ENCODE data around the gene FNDC8. TPM values are rescaled to one million over a fixed set of nuclear protein-coding genes. Genes with fewer than 3 reads are reported as not detected.

The FNDC8 gene
- total and polyA plus RNA-seq, 2 of the 4 experiments (the other 2 are of a cell fraction), result not detected

- ChIA-PET CTCF (no interaction called here), POLR2A (ENCODE audit: unreplicated experiment) (no interaction called here)
- H3K18ac ChIP-seq (ENCODE audit: low read depth, low read length), result no peak overlapping the region
- peaks cover 3 to 7% of the 10 kb centered on the region in 2 experiments; a peak in 3 of 4 replicates for H3K79me1 ChIP-seq (ENCODE audit: low read depth in 1 of 2, low read length in 2 of 2)
- H3K4me1 ChIP-seq (ENCODE audit: control insufficient read depth, insufficient read depth, low read length), result no peaks in the 10 kb centered on the region
- no peak overlapping the region for H3K27ac ChIP-seq (ENCODE audit: insufficient read depth, low read length)
- no peak overlapping the region for H3K23ac ChIP-seq (ENCODE audit: low read depth, low read length)
- intact Hi-C loops (cut with micrococcal nuclease) (no loop called here), in situ Hi-C loops (cut with MboI; ENCODE audit: low sequenced_read_pairs) (loop anchor here (25.0 kb wide), 2 partner anchors 466 to 841 kb away; partner anchors contain the start of genes CCL2 and CCL7), dilution Hi-C loops (cut with HindIII; ENCODE audit: low sequenced_read_pairs, unreplicated experiment) (no loop called here)
- no peak overlapping the region for H2BK5ac ChIP-seq (ENCODE audit: low read depth, low read length, poor library complexity, severe bottlenecking)
- no peak for DNase-seq
- no CpG with 5 or more reads among the region's 5 CpGs for WGBS, 2 experiments (ENCODE audit: extremely low coverage in 2 of 2, insufficient read length in 1 of 2)
- no peak overlapping the region for H3K4me2 ChIP-seq (ENCODE audit: low read depth, low read length)
- H2AFZ ChIP-seq (replicated peaks; ENCODE audit: low read length, poor library complexity), result no peak overlapping the region
- no peak overlapping the region for H2AK5ac ChIP-seq (ENCODE audit: low read depth, low read length)
- ATAC-seq (ENCODE audit: low read depth), result no peak
- no peak overlapping the region for H3K14ac ChIP-seq (replicated peaks; ENCODE audit: low read depth, low read length)
- no peak overlapping the region for H3K4ac ChIP-seq (ENCODE audit: low read depth, low read length)
- H4K91ac ChIP-seq (ENCODE audit: insufficient read depth, low read depth, low read length), result no peak overlapping the region
- H2AK9ac ChIP-seq (replicated peaks; ENCODE audit: low read depth, low read length, poor library complexity), result peak overlapping the region; percentile 10
- H3K56ac ChIP-seq (ENCODE audit: extremely low read depth, insufficient read depth, low read length), result no peak overlapping the region
- no peak overlapping the region for H2BK120ac ChIP-seq (ENCODE audit: low read depth, low read length)
- H3K9me3 ChIP-seq (ENCODE audit: control insufficient read depth, insufficient read depth, low read length), result no peaks in the 10 kb centered on the region
- H4K8ac ChIP-seq (ENCODE audit: low read depth in 2 of 2, low read length in 2 of 2), result no peak overlapping the region
- TF ChIP-seq CEBPB (IDR thresholded peaks at IDR 0.05; ENCODE audit: low read depth, low read length) (no peak), ELK1 (IDR thresholded peaks at IDR 0.05; ENCODE audit: borderline replicate concordance, low read depth, low read length) (no peak), NFE2L2 (IDR thresholded peaks at IDR 0.05; ENCODE audit: low read depth, low read length) (no peak)
- no peak overlapping the region for H4K5ac ChIP-seq (ENCODE audit: low read depth, low read length)
- no TSS peak for BruUV-seq (replicated peaks)
- no peaks in the 10 kb centered on the region for H3K9me1 ChIP-seq (ENCODE audit: insufficient read depth, low read length)
- H3K36me3 ChIP-seq (ENCODE audit: control insufficient read depth, insufficient read depth, low read length), result peaks cover 46% of the 10 kb centered on the region
- H3K9ac ChIP-seq (ENCODE audit: low read depth, low read length), result no peak overlapping the region
- no peak overlapping the region for H2BK15ac ChIP-seq (ENCODE audit: low read depth, low read length)
- H2BK20ac ChIP-seq (ENCODE audit: low read depth, low read length), result no peak overlapping the region
- no peaks in the 10 kb centered on the region for H3K27me3 ChIP-seq (ENCODE audit: control insufficient read depth, insufficient read depth, low read length)
- H3K4me3 ChIP-seq (ENCODE audit: insufficient read depth, low read depth, low read length), result no peak overlapping the region
- no peaks in the 10 kb centered on the region for H4K20me1 ChIP-seq (ENCODE audit: insufficient read depth, low read length)
These were observed 18.1 kb upstream of the FNDC8 start for GRCh38 chr17:35103271-35103670.
